T-helper 22 cell (primary cell): ENCODE measurements around the gene SDC4.

Experiments
- DNase-seq: peaks from one replicate; pipeline ENCODE4 v3.0.0-alpha.2; 2020; ENCODE audit warnings: low read depth

Gene SDC4, protein sequence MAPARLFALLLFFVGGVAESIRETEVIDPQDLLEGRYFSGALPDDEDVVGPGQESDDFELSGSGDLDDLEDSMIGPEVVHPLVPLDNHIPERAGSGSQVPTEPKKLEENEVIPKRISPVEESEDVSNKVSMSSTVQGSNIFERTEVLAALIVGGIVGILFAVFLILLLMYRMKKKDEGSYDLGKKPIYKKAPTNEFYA

DNA sequence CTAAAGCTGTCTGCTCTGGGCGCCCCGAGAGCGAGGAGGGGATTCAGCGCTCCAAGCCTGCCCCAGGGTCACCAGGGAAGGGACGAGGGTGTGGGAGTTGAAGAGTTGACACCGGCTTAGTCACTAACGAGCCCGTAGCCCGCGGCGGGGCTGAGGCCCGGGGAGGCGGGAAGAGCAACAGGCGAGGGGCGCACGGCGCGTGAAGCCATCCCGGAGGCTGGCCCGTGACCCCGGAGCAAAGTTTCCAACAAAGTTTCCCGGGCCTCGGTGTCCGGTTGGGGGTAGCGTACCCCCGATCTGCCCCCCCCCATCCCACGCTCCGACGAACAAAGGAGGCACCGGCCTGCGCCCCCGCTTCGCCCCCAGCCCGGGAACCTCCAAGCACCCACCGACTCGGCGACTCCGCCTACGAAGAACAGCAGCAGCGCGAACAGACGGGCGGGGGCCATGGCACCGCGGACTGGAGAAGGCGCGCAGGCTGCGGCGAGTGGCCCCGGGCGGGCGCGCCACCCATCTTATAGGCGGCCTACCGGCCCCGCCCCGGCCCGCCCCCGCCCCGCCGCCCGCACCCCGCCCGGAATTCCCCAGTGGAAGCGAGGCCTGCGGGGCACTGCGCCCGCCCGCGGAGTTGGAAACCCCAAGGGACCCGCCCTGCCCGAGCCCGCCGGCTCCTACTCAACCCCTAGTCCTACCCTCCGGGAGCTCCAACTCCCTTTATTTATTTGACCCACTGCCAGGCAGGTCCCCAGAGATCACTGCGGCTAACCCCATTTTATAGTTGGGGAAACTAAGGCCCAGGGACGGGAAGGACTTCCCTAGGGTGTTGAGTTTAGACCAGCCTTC lies at the start of gene SDC4:
Gene SDC4, minus strand, starts transcription at position 489 of the 843 bp plus-strand sequence. Its CDS starts 40 bp downstream, at position 449.
- peak; percentile 62 for DNase-seq

DNA sequence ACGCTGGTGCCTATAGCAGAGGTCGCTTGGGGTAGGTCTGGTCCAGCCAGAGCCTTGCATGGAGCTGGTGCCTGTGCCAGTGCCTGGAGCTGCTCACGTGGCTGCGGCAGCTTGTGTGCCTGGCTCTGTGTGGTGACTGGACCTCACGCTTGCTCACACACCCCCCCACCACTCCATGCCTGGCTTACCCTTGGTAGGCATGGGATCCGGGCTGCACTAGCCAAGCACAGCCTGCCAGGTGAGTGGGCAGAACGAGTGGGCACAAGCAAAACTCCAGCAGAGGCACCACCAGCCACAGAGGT lies 46.8 kb upstream of the SDC4 start:
- no peak for DNase-seq

DNA sequence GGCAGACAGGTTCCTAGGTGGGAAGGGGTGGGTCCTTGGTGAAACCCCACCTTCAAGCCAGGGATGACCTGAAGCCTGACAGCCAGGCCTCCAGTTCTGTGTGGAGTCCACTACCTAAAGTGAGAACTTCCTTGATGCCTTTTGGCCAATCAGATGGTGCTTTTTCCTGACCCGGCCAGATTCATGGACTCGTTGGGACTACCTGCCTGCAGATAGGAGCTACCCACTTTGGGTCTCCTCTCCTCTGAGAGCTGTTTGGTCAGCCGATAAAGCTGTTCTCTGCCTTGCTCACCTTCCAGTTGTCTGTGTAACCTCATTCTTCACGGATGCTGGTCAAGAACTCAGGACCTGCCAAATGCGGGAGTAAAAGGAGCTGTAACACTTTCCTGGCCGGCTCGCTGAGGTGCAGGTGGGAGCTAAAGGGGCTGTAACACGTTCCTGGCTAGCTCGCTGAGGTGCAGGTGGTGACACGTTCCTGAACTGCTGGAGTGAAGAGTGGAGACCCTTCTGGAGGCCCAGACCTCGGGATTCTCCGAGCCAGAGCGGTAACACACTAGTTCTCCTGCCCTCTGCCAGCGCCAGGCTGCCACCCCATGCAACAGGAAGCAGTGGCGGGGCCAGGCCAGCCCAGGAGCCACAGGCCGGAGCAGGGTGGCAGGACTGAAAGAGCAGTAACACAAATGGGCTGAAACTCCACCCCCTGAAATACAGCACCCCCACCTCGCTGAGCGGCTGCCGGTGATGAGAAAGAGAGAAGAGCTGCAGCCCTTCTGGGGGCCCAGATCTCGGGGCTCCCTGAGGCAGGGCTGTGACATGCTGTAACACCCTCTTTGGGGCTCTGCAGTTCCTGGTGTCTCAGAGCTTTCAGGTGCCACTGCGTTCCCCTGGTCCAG lies 46.2 kb upstream of the SDC4 start:
- DNase-seq = no peak

DNA sequence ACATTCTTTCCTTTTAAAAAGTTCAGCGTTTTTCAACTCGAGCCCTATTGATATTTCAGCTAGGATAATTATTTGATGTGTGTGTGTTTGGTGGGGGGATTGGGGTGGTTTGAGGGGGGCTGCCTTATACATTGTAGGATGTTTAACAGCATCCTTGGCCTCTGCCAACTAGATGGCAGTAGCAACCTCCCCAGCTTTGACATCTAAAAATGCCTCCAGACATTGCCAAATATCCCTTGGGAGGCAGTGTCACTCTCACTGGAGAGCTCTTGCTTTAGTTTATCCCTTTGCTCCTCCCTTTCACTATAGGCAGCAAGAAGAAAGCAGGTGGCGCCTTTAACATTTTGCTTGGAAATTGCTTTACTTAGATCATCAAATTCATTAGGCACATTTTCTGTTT lies 44.5 kb upstream of the SDC4 start:
- DNase-seq = no peak

DNA sequence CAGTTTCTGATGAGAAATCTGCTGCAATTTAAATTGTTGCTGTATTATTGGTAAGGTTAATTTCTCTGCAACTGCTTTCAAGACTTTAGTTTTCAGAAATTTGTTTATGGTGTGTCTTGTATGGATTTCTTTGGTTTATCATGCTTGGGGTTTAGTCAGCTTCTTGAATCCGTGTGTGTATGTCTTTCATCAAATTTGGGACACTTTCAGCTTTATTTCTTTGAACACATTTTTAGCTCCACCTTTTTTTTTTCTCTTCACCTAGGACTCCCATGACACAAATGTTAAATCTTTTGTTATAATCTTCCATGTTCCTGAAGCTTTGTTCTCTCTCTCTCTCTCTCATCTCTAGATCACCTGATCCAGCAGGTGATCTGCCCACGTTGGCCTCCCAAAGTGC lies 43.3 kb upstream of the SDC4 start:
- DNase-seq = no peak

DNA sequence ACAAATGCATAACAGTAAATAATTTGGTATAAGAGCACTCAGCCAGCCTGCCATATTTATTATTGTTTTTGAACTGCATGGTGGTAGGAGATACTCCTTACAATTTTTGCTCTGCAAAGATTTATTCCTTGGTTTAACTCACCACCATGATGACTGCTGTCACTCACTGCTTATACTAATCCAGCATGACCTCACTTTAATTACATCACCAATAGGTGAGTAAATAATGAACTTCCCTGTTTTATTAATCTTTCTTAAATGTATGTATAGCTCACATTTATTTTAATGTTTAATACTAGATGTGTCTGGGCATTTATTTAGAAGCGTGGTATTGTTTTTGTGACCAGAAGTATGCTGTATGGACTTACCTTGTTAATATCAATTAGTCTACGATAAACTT lies 42.7 kb upstream of the SDC4 start:
- DNase-seq = no peak

DNA sequence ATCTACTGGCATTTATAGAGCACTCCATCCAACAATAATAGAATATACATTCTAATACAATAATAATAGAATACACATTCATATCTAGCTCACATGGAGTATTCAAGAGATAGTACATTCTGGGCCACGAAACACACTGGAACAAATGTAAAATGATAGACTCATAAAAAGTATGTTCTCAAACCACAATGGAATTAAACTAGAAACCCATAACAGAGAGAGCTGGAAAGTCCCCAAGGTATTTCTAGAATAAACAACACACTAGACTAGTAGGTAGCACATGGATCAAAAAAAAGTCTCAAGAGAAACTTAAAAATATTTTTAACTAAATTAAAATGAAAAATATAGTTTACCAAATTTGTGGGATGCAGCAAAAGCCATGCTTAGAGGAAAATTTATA lies 39.0 kb upstream of the SDC4 start:
- DNase-seq = no peak

DNA sequence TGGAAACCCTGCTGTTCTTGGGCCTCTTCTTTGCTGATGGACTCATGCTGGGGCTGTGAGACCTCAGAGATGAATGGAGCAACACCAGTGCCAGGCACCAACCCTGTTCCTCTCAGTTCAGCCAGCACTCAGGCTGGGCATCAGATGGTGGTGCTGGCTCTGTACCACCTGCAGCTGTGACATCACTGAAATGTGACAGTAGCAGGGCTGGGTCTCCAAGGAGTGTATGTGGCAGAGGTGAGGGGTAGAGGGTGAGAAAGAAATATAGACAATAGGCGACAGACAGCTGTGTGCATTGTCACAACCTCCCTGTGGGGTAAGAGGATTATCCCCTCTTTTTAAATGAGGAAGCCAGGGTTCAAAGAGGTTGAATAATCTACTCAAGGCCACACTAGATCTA lies 30.0 kb upstream of the SDC4 start, which contains the start of gene TP53TG5:
Gene TP53TG5, minus strand, starts transcription at position 135 of the 400 bp plus-strand sequence. Its CDS starts 89 bp downstream, at position 46.
- no peak for DNase-seq

DNA sequence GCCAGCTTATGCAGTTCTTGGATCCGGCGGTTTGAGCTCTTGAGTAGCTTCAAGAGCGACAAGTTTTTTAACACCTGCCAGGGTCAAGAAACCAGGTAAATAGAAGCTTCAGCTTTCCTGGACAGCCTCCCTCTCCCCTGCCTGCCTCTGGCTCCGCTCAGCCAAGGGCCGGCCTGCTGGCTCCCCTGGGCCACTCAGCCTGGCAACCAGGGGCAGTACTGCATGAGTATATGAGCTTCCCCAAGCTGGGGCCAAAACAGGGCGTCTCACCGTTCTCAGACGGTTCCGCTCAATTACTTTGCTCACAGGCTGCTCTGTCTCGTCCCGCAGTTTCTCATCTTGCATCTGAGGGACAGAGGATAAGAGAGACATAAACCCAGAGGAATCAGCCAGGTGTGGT lies 29.0 kb upstream of the SDC4 start:
- DNase-seq = no peak

DNA sequence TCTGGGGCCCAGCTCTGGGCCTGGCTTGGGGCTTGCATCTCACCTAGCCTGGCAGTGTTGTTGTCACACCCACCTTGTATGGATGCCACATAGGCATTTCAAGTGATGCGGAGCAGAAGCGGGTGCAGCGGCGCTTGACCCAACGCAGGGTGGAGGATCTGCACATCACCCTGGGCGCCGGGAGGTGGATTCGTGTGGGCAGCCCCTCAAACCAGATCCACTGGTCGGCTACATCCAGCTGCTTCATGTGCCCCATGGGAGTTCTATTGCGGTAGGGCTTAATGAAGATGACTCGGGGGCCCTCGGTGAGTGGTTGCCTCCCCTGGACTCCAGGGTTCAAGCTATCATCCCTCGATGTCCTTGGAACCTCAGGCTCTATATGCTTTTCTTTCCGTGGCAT lies 26.7 kb upstream of the SDC4 start:
- DNase-seq = no peak

DNA sequence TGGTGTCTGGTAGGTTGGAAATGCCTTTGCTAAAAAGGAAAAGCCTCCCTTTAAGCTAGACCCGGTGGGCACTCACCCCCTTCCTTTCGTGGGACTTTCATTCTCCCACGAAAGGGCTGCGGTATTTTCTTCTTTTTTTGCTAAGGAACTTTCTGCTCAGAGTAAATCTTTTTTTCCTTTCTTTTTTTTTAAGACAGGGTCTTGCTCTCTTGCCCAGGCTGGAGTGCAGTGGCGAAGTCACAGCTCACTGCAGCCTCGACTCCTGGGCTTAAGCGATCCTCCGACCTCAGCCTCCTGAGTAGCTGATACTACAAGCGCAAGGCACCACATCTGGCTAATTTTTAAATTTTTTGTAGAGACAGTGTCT lies 25.9 kb upstream of the SDC4 start:
- no peak for DNase-seq

DNA sequence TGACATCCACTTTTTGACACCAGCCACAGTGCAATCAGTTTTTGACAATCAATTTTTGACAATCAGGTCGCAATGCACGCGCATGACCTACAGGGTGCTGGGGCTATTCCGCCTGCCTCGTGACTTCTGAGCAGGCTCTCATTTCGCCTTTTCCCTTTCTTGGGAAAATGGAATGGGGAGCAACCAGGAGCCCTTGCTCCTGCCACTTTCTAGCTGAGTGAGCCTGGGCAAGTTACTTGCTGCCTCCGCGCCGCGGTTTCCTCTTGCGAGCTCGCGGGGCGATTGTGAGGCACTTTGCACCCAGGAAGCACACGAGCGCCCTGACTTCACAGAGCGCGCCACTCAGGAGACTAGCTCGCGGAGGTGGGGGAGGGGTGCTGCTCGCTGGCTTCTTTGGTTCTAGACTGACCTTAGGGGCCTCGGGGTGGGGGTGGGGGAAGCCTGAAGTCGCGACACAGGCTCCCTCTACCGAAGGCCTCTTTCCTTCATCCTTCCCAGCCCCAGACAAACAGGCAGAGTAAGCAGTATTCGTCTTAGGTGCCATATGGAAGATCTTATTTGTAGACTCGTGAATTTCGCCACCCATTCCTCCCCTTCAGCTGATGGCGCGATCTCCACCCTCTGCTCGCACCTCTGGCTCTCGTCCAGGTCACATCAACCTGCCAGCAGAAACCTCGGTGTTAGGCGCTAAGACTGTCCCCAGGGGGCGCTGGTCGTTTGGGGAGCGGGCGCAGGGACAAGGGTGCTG lies 25.3 kb upstream of the SDC4 start:
- DNase-seq = peak; percentile 70

DNA sequence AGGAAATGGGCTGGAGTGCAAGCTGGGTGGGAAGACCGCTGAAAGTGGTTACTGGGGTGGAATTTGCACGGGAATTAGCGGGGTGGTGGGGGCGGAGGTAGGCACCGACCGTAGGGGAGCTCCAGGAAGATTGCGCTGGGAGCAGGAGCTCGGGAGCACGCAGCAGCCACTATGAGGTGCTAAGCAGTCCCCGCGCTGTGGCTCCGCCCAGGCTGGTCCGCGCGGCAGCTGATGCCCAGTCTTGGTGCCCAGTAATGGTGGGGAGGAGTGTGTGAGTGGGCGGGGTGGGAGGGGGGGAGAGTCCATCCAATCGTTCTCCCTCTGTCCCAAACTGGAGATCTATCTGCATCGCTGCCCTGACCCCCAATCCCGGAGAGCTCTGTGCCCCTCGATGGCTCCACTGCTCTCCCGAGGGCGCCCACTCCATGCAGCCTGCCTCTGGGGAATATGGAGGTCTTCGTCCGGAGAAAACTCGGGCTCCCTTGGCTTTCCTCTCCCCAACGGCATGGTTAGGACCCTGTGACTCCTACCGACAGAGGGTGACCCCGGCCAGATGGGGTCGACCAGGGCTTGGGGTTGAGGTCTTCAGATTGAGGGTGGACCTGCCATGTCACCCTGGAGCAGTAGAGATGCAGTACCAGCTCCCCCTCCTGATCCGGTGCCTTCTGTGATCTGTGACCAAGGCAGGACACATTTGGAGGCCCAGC lies 24.6 kb upstream of the SDC4 start:
- DNase-seq = no peak

DNA sequence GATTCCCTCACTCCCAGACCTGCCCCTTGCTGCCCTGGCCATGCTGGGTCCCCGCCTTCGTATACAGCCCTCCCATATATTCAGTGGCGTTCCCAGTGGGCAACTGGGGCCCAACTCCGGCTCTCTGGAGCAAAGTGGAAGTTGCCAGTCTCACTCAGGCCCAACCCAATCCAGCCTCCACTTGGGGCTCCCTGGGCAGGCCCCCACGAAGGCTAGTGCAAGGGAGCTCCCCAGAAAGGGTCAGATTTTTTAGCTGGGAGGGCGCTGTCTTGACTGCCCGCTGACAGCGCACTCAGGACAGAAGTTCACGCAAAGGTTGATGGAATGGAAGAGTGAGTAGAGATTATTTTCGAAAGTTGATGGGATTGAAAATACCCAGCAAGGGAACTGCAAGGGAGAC lies 24.0 kb upstream of the SDC4 start:
- no peak for DNase-seq

DNA sequence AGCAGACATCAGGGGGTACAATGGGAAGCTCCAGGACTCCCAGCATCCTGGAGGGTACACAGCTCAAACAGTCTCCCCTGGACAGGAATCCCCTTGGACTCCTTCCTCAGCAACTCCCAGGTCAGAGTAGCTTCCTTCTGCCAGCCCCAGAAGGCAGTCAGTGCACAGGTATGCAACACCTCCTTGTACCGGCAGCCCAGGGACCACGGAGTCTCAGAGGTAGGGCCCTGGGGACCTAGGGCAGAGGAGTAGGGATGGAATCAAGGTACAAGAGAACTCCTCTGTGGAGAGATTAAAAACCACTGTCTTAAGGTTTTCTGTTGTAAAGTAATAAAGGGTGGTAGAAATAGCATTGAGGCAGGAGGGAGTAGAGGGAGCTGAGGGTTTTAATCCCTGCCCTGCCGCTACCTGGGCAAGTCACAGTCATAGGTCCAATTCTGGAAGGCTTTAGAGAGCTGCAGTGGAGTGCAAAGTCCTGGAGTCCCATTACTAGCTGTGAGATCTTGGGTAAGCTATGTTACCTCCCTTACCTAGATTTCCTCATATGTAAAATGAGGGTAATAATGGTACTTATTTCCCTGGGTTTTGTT lies 22.4 kb upstream of the SDC4 start:
- no peak for DNase-seq

DNA sequence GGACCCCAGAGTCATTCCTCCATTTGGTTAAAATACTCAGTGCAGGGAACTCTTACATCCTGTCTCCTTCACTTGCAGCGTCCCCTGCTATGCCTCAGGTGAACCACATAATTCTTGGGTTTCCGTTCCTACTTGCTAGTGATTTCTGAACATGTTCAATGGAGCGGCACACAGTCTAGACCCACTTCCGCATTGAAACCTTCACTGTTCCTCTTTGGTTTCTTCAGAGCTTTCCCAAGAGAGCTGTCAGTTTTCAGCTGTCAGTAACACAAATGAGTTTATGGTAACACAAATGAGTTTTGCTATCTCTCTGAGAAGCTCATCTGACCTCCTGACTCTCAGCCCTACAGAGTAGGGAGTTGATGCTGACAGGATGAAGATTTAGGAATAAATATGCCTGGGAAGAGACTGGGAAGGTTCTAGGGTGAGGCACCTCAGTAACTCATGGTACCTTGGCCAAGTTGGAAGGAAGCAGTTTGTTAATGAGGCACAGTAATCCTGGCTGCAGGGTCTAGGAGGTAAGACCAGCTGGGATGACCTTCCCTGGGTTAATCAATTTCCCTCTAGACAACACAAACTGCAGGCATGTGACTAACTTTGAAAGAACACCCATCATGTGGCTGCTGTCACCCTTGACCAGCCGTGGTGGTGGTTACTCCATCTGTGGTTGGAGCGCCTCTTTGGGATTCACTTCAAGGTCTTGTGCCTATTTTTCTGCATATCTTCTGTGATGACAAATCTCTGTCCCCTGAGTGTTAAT lies 20.2 kb upstream of the SDC4 start:
- DNase-seq = peak; percentile 21

DNA sequence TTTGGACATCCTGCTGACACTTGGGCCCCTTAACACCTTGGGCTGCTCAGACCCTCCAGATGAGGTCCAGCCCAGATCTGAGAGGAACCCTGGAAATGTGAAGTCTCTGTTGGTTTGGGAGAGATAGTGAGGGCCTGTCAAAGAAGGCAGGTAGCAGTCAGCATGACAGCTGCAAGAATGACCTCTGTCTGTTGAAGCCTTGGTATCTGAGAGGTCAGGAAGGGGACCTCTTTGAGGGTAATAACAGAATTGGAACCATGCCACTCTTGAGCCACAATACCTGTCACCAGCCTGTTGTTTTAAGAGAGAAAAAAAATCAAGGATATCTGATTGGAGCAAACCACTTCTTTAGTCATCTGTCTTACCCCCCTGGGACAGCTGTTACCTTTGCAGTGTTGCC lies 18.9 kb upstream of the SDC4 start:
- DNase-seq = no peak

DNA sequence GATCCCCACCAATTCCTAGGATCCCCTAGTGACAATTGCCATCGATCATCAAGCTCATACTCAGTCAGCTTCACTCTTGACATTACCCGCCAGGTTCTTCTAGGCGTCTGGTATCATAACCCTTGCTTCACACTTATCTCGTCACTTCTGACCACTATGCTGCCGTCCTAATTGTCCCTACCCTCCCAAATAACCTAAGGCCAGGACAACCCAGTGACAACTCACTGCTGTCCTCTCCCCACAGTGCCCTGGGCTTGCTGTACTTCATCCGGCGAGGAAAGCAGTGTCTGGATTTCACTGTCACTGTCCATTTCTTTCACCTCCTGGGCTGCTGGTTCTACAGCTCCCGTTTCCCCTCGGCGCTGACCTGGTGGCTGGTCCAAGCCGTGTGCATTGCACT lies 18.4 kb upstream of the SDC4 start:
- DNase-seq = no peak

DNA sequence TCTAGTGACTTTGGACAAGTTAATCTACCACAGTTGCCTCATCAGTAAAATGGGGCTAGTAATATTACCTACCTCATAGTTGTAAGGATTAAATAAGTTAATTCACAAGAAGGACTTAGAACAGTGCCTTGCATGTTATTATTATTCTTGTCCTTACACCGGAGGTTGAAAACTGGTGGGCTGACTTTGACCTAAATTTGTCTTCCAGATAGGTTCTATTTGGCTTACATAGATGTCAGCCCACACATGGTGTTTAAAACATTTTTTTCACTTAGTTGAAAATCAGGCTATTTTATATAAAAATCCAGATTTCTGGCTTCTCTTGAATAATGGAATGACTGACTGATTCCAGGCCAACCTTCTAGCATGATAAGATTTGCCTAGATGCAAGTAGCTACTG lies 18.0 kb upstream of the SDC4 start:
- no peak for DNase-seq

DNA sequence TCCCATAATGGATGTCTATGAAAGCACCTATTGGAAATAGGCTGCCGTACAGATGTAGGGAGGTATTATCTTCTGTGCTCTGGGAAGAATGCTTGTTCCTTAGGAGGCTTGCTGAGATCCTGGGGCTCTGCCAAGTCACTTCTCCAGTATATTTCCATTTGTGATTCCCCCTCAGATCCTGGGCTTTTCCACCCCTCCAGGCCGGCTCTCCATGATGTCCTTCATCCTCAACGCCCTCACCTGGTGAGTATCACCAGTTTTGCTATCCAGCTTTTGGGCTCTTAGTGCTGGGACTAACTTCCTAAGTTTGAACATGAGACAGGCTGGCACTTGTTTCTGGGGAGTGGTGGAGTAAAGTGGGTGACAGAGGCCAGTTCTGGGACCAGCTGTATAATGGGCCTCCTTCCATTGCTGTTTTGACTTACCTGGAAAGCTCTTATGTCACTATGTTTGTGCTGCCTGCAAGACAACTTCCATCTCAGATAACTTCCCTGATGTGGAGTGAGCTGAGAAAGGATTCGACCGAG lies 17.3 kb upstream of the SDC4 start:
- no peak for DNase-seq
